HepG2 (cell line): ENCODE results near the gene TMEM253. TPM values are rescaled to one million over a fixed set of nuclear protein-coding genes. Genes with fewer than 3 reads are reported as not detected.

Experiments used
- AKAP8 ChIP-seq: sonication (generic); formaldehyde crosslinking; IDR thresholded peaks from 2 replicates; pipeline ENCODE4 v1.5.1; 2020; ENCODE audit warnings: mild to moderate bottlenecking, missing genetic modification reagents
- CENPT ChIP-seq: sonication (generic); formaldehyde crosslinking; IDR thresholded peaks from 2 replicates; pipeline ENCODE4 v1.8.0; 2022; ENCODE audit warnings: low read depth, mild to moderate bottlenecking, moderate library complexity, missing genetic modification reagents
- FOXJ3 ChIP-seq: sonication (generic); formaldehyde crosslinking; IDR thresholded peaks from 2 replicates; pipeline ENCODE4 v1.4.0; 2020; ENCODE audit warnings: missing genetic modification reagents, mild to moderate bottlenecking, borderline replicate concordance
- HDAC6 ChIP-seq: fragments of 200-600 bp; sonication (generic); IDR thresholded peaks from 2 replicates; pipeline ENCODE4 v1.7.0; 2017; ENCODE audit warnings: mild to moderate bottlenecking, antibody characterized with exemption, low read length, low read depth
- KAT2B ChIP-seq: fragments of 150-350 bp; IDR thresholded peaks from 2 replicates; pipeline ENCODE4 v1.6.1; 2014; ENCODE audit warnings: low read depth, low read length, borderline replicate concordance
- KLF12 ChIP-seq: sonication (generic); formaldehyde crosslinking; IDR thresholded peaks from 2 replicates; pipeline ENCODE4 v1.4.0; 2020; ENCODE audit warnings: missing genetic modification reagents, borderline replicate concordance
- MAFG ChIP-seq: sonication (generic); formaldehyde crosslinking; IDR thresholded peaks from 2 replicates; pipeline ENCODE4 v1.5.1; 2020; ENCODE audit warnings: mild to moderate bottlenecking, missing genetic modification reagents
- RFX1 ChIP-seq: fragments of 450-650 bp; IDR thresholded peaks from 2 replicates; pipeline ENCODE4 v1.6.1; 2017
- SKI ChIP-seq: fragments of 450-650 bp; IDR thresholded peaks from one replicate; pipeline ENCODE4 v1.6.1; 2018; ENCODE audit warnings: mild to moderate bottlenecking; ENCODE audit not compliant: partially characterized antibody
- SYNCRIP ChIP-seq: fragments of 200-400 bp; formaldehyde crosslinking; IDR thresholded peaks from 2 replicates; pipeline ENCODE4 v1.6.1; 2018; ENCODE audit warnings: mild to moderate bottlenecking, low read depth, low read length; ENCODE audit not compliant: insufficient read depth
- TAF15 ChIP-seq: fragments of 200-400 bp; formaldehyde crosslinking; IDR thresholded peaks from one replicate; pipeline ENCODE4 v1.6.1; 2018; ENCODE audit warnings: mild to moderate bottlenecking, low read depth, low read length; ENCODE audit not compliant: poor library complexity, severe bottlenecking
- TBP ChIP-seq: sonication (generic); formaldehyde crosslinking; IDR thresholded peaks from 2 replicates; pipeline ENCODE4 v1.5.0; 2020; ENCODE audit warnings: missing genetic modification reagents
- WIZ ChIP-seq: sonication (generic); formaldehyde crosslinking; IDR thresholded peaks from 2 replicates; pipeline ENCODE4 v1.5.1; 2020; ENCODE audit warnings: mild to moderate bottlenecking, missing genetic modification reagents
- ZBTB26 ChIP-seq: IDR thresholded peaks from 2 replicates; pipeline ENCODE4 v1.6.1; 2016; ENCODE audit warnings: missing compliant biosample characterization, missing genetic modification reagents, borderline replicate concordance
- ZNF549 ChIP-seq: sonication (generic); formaldehyde crosslinking; IDR thresholded peaks from 2 replicates; pipeline ENCODE4 v1.5.0; 2020; ENCODE audit warnings: missing genetic modification reagents
- ZNF576 ChIP-seq: sonication (generic); formaldehyde crosslinking; IDR thresholded peaks from 2 replicates; pipeline ENCODE4 v1.4.0; 2020; ENCODE audit warnings: mild to moderate bottlenecking, missing genetic modification reagents
- ZNF615 ChIP-seq: sonication (generic); formaldehyde crosslinking; IDR thresholded peaks from 2 replicates; pipeline ENCODE4 v1.5.0; 2020; ENCODE audit warnings: mild to moderate bottlenecking, missing genetic modification reagents, borderline replicate concordance
- polyA plus RNA-seq, 8 experiments: library from polyadenylated mRNA; depleted of rRNA in 3 of 8; stranded (reverse) in 7 of 8; unstranded in 1 of 8; fragments of >200 nt; fragmentation: Illumina TruSeq in 4 of 8; extraction: Trizol in 4 of 8; gene quantifications; 2 replicates each; pipeline versions ENCODE4 v1.2.1 to v1.2.3, GENCODE V29; 2011 to 2016; ENCODE audit warnings: low read depth in 4 of 8, missing spikeins in 1 of 8, mixed read lengths in 1 of 8; ENCODE audit not compliant: insufficient read depth in 1 of 8
- total RNA-seq, 5 experiments: library from RNA; depleted of rRNA; stranded (reverse); fragments of >200 nt; fragmentation: Illumina TruSeq; extraction: Trizol; gene quantifications; 2 replicates each; pipeline ENCODE4 v1.2.3, GENCODE V29; 2016; ENCODE audit warnings: low read depth in 1 of 5
- TF ChIP-seq, protein P1 (sequence below): sonication (generic); formaldehyde crosslinking; IDR thresholded peaks from 2 replicates; pipeline ENCODE4 v1.5.1; 2020; ENCODE audit warnings: missing genetic modification reagents, mild to moderate bottlenecking, borderline replicate concordance
- TF ChIP-seq, protein P2 (sequence below): sonication (generic); formaldehyde crosslinking; IDR thresholded peaks from 2 replicates; pipeline ENCODE4 v1.5.0; 2020; ENCODE audit warnings: mild to moderate bottlenecking, missing genetic modification reagents, borderline replicate concordance
- TF ChIP-seq, protein P3 (sequence below): sonication (generic); formaldehyde crosslinking; IDR thresholded peaks from 2 replicates; pipeline ENCODE4 v1.5.1; 2020; ENCODE audit warnings: missing genetic modification reagents, mild to moderate bottlenecking, borderline replicate concordance

The TMEM253 gene
- total and polyA plus RNA-seq, 2 of the 13 experiments (the other 11 are each of a cell fraction or from before 2014, with no cell fraction given): 0.29 to 0.45 TPM

- TF ChIP-seq, protein P1, sequence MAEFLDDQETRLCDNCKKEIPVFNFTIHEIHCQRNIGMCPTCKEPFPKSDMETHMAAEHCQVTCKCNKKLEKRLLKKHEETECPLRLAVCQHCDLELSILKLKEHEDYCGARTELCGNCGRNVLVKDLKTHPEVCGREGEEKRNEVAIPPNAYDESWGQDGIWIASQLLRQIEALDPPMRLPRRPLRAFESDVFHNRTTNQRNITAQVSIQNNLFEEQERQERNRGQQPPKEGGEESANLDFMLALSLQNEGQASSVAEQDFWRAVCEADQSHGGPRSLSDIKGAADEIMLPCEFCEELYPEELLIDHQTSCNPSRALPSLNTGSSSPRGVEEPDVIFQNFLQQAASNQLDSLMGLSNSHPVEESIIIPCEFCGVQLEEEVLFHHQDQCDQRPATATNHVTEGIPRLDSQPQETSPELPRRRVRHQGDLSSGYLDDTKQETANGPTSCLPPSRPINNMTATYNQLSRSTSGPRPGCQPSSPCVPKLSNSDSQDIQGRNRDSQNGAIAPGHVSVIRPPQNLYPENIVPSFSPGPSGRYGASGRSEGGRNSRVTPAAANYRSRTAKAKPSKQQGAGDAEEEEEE (CRISPR knock-in tag): no peak
- TF ChIP-seq ZNF576 (no peak), RFX1 (no peak), FOXJ3 (CRISPR knock-in tag) (no peak), KLF12 (CRISPR knock-in tag) (no peak), ZNF615 (no peak), SYNCRIP (no peak), KAT2B (no peak), ZBTB26 (CRISPR knock-in tag) (peak; percentile 25; the same call in 1 of the 2 replicates), HDAC6 (no peak), AKAP8 (peak; percentile 72; the same call in 1 of the 2 replicates), WIZ (no peak), SKI (no peak), TBP (CRISPR knock-in tag) (no peak), ZNF549 (no peak), TAF15 (no peak), CENPT (no peak), MAFG (no peak)
- TF ChIP-seq, protein P2, sequence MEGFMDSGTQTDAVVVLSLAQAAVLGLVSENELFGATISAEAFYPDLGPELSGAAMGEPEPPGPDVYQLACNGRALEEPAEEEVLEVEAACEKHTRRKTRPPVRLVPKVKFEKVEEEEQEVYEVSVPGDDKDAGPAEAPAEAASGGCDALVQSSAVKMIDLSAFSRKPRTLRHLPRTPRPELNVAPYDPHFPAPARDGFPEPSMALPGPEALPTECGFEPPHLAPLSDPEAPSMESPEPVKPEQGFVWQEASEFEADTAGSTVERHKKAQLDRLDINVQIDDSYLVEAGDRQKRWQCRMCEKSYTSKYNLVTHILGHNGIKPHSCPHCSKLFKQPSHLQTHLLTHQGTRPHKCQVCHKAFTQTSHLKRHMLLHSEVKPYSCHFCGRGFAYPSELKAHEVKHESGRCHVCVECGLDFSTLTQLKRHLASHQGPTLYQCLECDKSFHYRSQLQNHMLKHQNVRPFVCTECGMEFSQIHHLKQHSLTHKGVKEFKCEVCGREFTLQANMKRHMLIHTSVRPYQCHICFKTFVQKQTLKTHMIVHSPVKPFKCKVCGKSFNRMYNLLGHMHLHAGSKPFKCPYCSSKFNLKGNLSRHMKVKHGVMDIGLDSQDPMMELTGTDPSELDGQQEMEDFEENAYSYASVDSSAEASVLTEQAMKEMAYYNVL (CRISPR knock-in tag): no peak
- TF ChIP-seq, protein P3, sequence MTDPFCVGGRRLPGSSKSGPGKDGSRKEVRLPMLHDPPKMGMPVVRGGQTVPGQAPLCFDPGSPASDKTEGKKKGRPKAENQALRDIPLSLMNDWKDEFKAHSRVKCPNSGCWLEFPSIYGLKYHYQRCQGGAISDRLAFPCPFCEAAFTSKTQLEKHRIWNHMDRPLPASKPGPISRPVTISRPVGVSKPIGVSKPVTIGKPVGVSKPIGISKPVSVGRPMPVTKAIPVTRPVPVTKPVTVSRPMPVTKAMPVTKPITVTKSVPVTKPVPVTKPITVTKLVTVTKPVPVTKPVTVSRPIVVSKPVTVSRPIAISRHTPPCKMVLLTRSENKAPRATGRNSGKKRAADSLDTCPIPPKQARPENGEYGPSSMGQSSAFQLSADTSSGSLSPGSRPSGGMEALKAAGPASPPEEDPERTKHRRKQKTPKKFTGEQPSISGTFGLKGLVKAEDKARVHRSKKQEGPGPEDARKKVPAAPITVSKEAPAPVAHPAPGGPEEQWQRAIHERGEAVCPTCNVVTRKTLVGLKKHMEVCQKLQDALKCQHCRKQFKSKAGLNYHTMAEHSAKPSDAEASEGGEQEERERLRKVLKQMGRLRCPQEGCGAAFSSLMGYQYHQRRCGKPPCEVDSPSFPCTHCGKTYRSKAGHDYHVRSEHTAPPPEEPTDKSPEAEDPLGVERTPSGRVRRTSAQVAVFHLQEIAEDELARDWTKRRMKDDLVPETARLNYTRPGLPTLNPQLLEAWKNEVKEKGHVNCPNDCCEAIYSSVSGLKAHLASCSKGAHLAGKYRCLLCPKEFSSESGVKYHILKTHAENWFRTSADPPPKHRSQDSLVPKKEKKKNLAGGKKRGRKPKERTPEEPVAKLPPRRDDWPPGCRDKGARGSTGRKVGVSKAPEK: no peak
Observed at GRCh38 chr14:21071225-21072030, 29.4 kb upstream of the TMEM253 start (continued).
